IMR-90 (cell line): ENCODE measurements around the gene TMEM45A. TPM values are rescaled to one million over a fixed set of nuclear protein-coding genes. Genes with fewer than 3 reads are reported as not detected.

Source experiments
- ATAC-seq: fragments of 200-7000 bp; cut with Tn5 transposase; 2 replicates; pipeline ENCODE4 v1.9.1; 2020; ENCODE audit warnings: low read depth, mild to moderate bottlenecking, moderate library complexity
- BruUV-seq: library from RNA; stranded (reverse); fragments of 400-500 nt; replicated peaks from 2 replicates; lab custom pipeline; 2021; lab: Mats Ljungman, UMichigan
- CTCF ChIA-PET: fragments of 300-600 bp; formaldehyde crosslinking; extraction: SDS; loops from one replicate; lab custom pipeline; 2021; ENCODE audit warnings: antibody characterized with exemption; lab: Yijun Ruan, JAX
- POLR2A ChIA-PET: fragments of 300-600 bp; sonication (Branson Sonifier 250); formaldehyde crosslinking; loops from one replicate; lab custom pipeline; 2022; ENCODE audit warnings: antibody characterized with exemption; ENCODE audit not compliant: unreplicated experiment; lab: Charles Lee
- DNase-seq: peaks from one replicate; pipeline ENCODE4 v3.0.0; 2013
- H2AFZ ChIP-seq: replicated peaks from 2 replicates; pipeline ENCODE3; 2013; ENCODE audit warnings: low read length, mild to moderate bottlenecking; ENCODE audit not compliant: poor library complexity
- H2AK5ac ChIP-seq: 2 replicates; pipeline ENCODE4 v1.6.1; 2013; ENCODE audit warnings: low read depth, low read length, inconsistent platforms
- H2AK9ac ChIP-seq: replicated peaks from 2 replicates; pipeline ENCODE3; 2013; ENCODE audit warnings: mild to moderate bottlenecking, low read depth, low read length, moderate library complexity; ENCODE audit not compliant: poor library complexity
- H2BK120ac ChIP-seq: 2 replicates; pipeline ENCODE4 v1.6.1; 2013; ENCODE audit warnings: low read depth, low read length, inconsistent platforms
- H2BK15ac ChIP-seq: 3 replicates; pipeline ENCODE4 v1.6.1; 2013; ENCODE audit warnings: low read depth, low read length, inconsistent platforms
- H2BK20ac ChIP-seq: 2 replicates; pipeline ENCODE4 v1.6.1; 2013; ENCODE audit warnings: low read depth, mild to moderate bottlenecking, inconsistent platforms, low read length, moderate library complexity
- H2BK5ac ChIP-seq: 2 replicates; pipeline ENCODE4 v1.6.1; 2013; ENCODE audit warnings: mild to moderate bottlenecking, low read depth, low read length, inconsistent platforms; ENCODE audit not compliant: poor library complexity, severe bottlenecking
- H3K14ac ChIP-seq: replicated peaks from 2 replicates; pipeline ENCODE4 v1.6.1; 2013; ENCODE audit warnings: low read depth, low read length, inconsistent platforms
- H3K18ac ChIP-seq: 2 replicates; pipeline ENCODE4 v1.6.1; 2013; ENCODE audit warnings: low read depth, low read length, control low read depth
- H3K23ac ChIP-seq: 2 replicates; pipeline ENCODE4 v1.6.1; 2013; ENCODE audit warnings: low read depth, low read length, inconsistent platforms
- H3K27ac ChIP-seq: 2 replicates; pipeline ENCODE4 v1.5.1; 2013; ENCODE audit warnings: mild to moderate bottlenecking, control low read depth, low read length; ENCODE audit not compliant: insufficient read depth
- H3K27me3 ChIP-seq: 2 replicates; pipeline ENCODE4 v1.6.1; 2013; ENCODE audit warnings: low read length; ENCODE audit not compliant: control insufficient read depth, insufficient read depth
- H3K36me3 ChIP-seq: 2 replicates; pipeline ENCODE4 v1.6.1; 2013; ENCODE audit warnings: low read length, mixed read lengths; ENCODE audit not compliant: control insufficient read depth, insufficient read depth
- H3K4ac ChIP-seq: 2 replicates; pipeline ENCODE4 v1.6.1; 2013; ENCODE audit warnings: low read depth, low read length, inconsistent platforms
- H3K4me1 ChIP-seq: 2 replicates; pipeline ENCODE4 v1.6.1; 2013; ENCODE audit warnings: low read length, mixed read lengths; ENCODE audit not compliant: control insufficient read depth, insufficient read depth
- H3K4me2 ChIP-seq: 2 replicates; pipeline ENCODE4 v1.6.1; 2013; ENCODE audit warnings: low read depth, mild to moderate bottlenecking, control low read depth, low read length, moderate library complexity
- H3K4me3 ChIP-seq: 2 replicates; pipeline ENCODE4 v1.5.1; 2013; ENCODE audit warnings: low read depth, mild to moderate bottlenecking, control low read depth, low read length, moderate library complexity; ENCODE audit not compliant: insufficient read depth
- H3K56ac ChIP-seq: 2 replicates; pipeline ENCODE4 v1.6.1; 2013; ENCODE audit warnings: low read length, inconsistent platforms; ENCODE audit not compliant: insufficient read depth; ENCODE audit errors: extremely low read depth
- H3K79me1 ChIP-seq, 2 experiments: 2 replicates each; pipeline ENCODE4 v1.6.1; 2013; ENCODE audit warnings: low read length in 2 of 2, inconsistent platforms in 1 of 2, low read depth in 1 of 2
- H3K9ac ChIP-seq: 2 replicates; pipeline ENCODE4 v1.6.1; 2013; ENCODE audit warnings: low read depth, low read length, control low read depth
- H3K9me1 ChIP-seq: 2 replicates; pipeline ENCODE4 v1.6.1; 2013; ENCODE audit warnings: low read length, inconsistent platforms; ENCODE audit not compliant: insufficient read depth
- H3K9me3 ChIP-seq: 2 replicates; pipeline ENCODE4 v1.6.1; 2013; ENCODE audit warnings: low read length; ENCODE audit not compliant: control insufficient read depth, insufficient read depth
- H4K20me1 ChIP-seq: 2 replicates; pipeline ENCODE4 v1.6.1; 2013; ENCODE audit warnings: low read length, inconsistent platforms; ENCODE audit not compliant: insufficient read depth
- H4K5ac ChIP-seq: 2 replicates; pipeline ENCODE4 v1.6.1; 2013; ENCODE audit warnings: mild to moderate bottlenecking, low read depth, low read length, control low read depth
- H4K8ac ChIP-seq, 2 experiments: 2 replicates each; pipeline ENCODE4 v1.6.1; 2013; ENCODE audit warnings: low read depth in 2 of 2, low read length in 2 of 2, control low read depth in 1 of 2, inconsistent platforms in 1 of 2
- H4K91ac ChIP-seq: 2 replicates; pipeline ENCODE4 v1.6.1; 2013; ENCODE audit warnings: low read depth, low read length, inconsistent platforms; ENCODE audit not compliant: insufficient read depth
- BHLHE40 ChIP-seq: fragments of 150-350 bp; IDR thresholded peaks from 2 replicates; pipeline ENCODE4 v1.6.1; 2016; ENCODE audit warnings: mild to moderate bottlenecking, low read depth, low read length
- CHD1 ChIP-seq: IDR thresholded peaks from 2 replicates; pipeline ENCODE4 v1.6.1; 2012; ENCODE audit warnings: low read depth, low read length, improper control_type of control experiment
- RCOR1 ChIP-seq: IDR thresholded peaks from 2 replicates; pipeline ENCODE4 v1.6.1; 2012; ENCODE audit warnings: mild to moderate bottlenecking, low read length, improper control_type of control experiment; ENCODE audit not compliant: insufficient replicate concordance
- WGBS, 2 experiments: methylation state at CpG; one replicate each; pipeline versions ENCODE4 v1.1.5 to v1.1.7; 2013; ENCODE audit warnings: missing lambda C conversion rate in 2 of 2; ENCODE audit not compliant: insufficient read length in 1 of 2; ENCODE audit errors: extremely low coverage in 2 of 2; 5-methylcytosine and 5-hydroxymethylcytosine counted together
- dilution Hi-C: fragments of 300-500 bp; cut with HindIII; formaldehyde crosslinking; loops from one replicate; pipeline ENCODE4 v1.14.3; 2018; ENCODE audit warnings: low sequenced_read_pairs; ENCODE audit not compliant: unreplicated experiment
- in situ Hi-C: fragments of 300-500 bp; cut with MboI; formaldehyde crosslinking; loops from 3 replicates; pipeline ENCODE4 v1.14.3; 2019; ENCODE audit warnings: low sequenced_read_pairs, inconsistent platforms, mixed read lengths
- intact Hi-C: fragments of 100-400 bp; cut with micrococcal nuclease; formaldehyde crosslinking; loops from 2 replicates; pipeline ENCODE4 v1.10.0; 2022
- polyA plus RNA-seq, 3 experiments: library from polyadenylated mRNA; depleted of rRNA; stranded (reverse); fragments of >200 nt; gene quantifications; 2 replicates each; pipeline ENCODE4 v1.2.3, GENCODE V29; 2012; ENCODE audit warnings: low replicate concordance in 1 of 3
- total RNA-seq: library from RNA; depleted of rRNA; stranded (reverse); fragments of >200 nt; gene quantifications from 2 replicates; pipeline ENCODE4 v1.2.3, GENCODE V29; 2012
- TF ChIP-seq, protein P1 (sequence below): fragments of 150-350 bp; IDR thresholded peaks from 2 replicates; pipeline ENCODE4 v1.6.1; 2017; ENCODE audit warnings: mild to moderate bottlenecking, antibody characterized with exemption, low read length, low read depth

Gene TMEM45A
- total and polyA plus RNA-seq, 2 of the 4 experiments (the other 2 are of a cell fraction), result 13.6 to 21.7 TPM

DNA sequence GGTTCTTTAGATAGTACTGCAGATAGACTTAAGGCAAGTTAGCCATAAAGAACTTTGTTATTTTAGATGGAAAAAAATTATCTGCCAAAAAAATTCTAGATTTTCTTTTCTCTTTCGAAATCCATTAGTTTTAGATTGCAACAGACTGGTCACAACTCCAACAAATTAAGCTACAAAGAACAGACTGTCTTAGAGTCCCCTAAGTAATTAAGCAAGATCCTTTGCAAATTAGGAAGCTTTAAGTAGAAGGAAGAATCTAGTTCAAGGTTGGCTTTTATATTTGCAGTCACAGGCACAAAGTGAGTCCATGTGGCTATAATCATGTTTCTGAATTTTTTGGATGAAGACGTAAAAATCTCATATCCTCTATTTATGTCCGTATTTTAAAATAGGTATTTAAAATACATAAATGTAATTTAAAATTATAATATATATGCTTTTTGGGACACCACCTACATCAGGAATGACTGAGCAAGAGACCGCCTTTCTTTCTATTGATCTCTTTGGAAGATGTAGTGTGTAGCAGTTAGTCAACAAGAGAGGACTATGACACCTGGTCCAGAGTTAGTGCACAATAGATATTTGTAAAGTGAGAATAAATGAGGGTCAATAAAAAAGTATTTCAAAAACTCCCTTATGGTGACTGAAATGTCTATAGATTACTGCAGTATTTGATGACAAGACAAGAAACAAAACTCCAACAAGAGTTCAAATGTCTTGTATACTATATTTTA, 34.4 kb downstream of the TMEM45A start:
- H3K4me2 ChIP-seq, result no peak overlapping the region
- WGBS, 2 experiments, result no CpG with 5 or more reads among the region's 4 CpGs
- H3K9me1 ChIP-seq, result 0 out of 2 replicates have a peak, but pooled peaks cover 7% of the 10 kb centered on the region
- H3K36me3 ChIP-seq, result no peaks in the 10 kb centered on the region; the same call in 1 of the 2 replicates
- H3K9ac ChIP-seq, result no peak overlapping the region
- DNase-seq, result no peak
- intact Hi-C loops (no loop called here), dilution Hi-C loops (no loop called here), in situ Hi-C loops (no loop called here)
- H3K18ac ChIP-seq, result no peak overlapping the region
- H2BK5ac ChIP-seq, result no peak overlapping the region
- no peak overlapping the region for H2AFZ ChIP-seq
- H3K27me3 ChIP-seq, result no peaks in the 10 kb centered on the region
- H3K9me3 ChIP-seq, result no peaks in the 10 kb centered on the region
- ChIA-PET POLR2A (no interaction called here), CTCF (no interaction called here)
- H3K4me1 ChIP-seq, result 0 out of 2 replicates have a peak, but pooled peaks cover 2% of the 10 kb centered on the region
- no TSS peak for BruUV-seq
- no peak overlapping the region for H2AK5ac ChIP-seq
- H3K56ac ChIP-seq, result no peak overlapping the region
- H3K23ac ChIP-seq, result no peak overlapping the region
- no peak overlapping the region for H4K5ac ChIP-seq
- no peaks in the 10 kb centered on the region for H3K79me1 ChIP-seq
- ATAC-seq, result no peak
- no peak overlapping the region for H3K4ac ChIP-seq
- no peak overlapping the region for H2AK9ac ChIP-seq
- no peak overlapping the region for H4K91ac ChIP-seq
- TF ChIP-seq RCOR1 (no peak), CHD1 (no peak), BHLHE40 (no peak)
- TF ChIP-seq, protein P1, sequence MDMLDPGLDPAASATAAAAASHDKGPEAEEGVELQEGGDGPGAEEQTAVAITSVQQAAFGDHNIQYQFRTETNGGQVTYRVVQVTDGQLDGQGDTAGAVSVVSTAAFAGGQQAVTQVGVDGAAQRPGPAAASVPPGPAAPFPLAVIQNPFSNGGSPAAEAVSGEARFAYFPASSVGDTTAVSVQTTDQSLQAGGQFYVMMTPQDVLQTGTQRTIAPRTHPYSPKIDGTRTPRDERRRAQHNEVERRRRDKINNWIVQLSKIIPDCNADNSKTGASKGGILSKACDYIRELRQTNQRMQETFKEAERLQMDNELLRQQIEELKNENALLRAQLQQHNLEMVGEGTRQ, result no peak
- no peak overlapping the region for H3K27ac ChIP-seq
- H2BK15ac ChIP-seq, result no peak overlapping the region
- no peak overlapping the region for H2BK120ac ChIP-seq
- H2BK20ac ChIP-seq, result no peak overlapping the region
- H4K20me1 ChIP-seq, result no peaks in the 10 kb centered on the region
- H3K4me3 ChIP-seq, result no peak overlapping the region
- no peak overlapping the region for H4K8ac ChIP-seq
- H3K14ac ChIP-seq, result no peak overlapping the region
